Adrenal gland (tissue), 5 donors: Measurements from ENCODE around the gene ANKDD1A.

Experiments used
- POLR2A ChIP-seq, 2 donors: fragments of 450-650 bp; IDR thresholded peaks; one replicate each; pipeline ENCODE4 v1.6.1; 2017; ENCODE audit warnings: antibody characterized with exemption in 2 of 2, mild to moderate bottlenecking in 2 of 2, moderate library complexity in 1 of 2
- TF ChIP-seq, protein P1 (sequence below), 6 experiments: fragments of 450-650 bp in 4 of 6; fragments of 200-600 bp in 2 of 6; sonication (generic) in 1 of 6; IDR thresholded peaks; 1 replicate in 5 of 6; 2 replicates in 1 of 6; pipeline versions ENCODE4 v1.5.1 to v1.8.0; 2016 to 2021; ENCODE audit warnings: antibody characterized with exemption in 6 of 6, mild to moderate bottlenecking in 2 of 6, moderate library complexity in 1 of 6
- donor health status: DM: no; HTN: no; CAD: no.

DNA sequence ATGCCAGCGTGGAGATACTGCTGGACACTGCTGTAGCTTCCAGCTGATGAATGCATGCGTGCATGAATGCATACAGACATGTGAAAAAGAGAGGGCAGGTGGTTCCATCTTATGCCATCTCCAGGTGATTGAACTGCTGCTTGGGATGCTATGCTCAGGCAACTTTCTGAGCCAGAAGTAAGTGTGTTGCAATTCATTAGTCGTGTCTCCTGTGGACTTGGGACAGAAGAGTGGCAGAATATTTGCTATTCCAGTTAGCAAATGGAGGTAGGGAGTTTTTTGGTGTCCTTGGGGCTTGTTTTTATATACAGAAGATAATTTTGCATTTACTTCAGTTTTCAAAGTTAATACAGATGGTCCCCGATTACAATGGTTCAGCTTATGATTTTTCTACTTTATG, 33.3 kb downstream of the ANKDD1A start:
- TF ChIP-seq POLR2A (IDR thresholded peaks at IDR 0.05): no peak
- TF ChIP-seq, protein P1, sequence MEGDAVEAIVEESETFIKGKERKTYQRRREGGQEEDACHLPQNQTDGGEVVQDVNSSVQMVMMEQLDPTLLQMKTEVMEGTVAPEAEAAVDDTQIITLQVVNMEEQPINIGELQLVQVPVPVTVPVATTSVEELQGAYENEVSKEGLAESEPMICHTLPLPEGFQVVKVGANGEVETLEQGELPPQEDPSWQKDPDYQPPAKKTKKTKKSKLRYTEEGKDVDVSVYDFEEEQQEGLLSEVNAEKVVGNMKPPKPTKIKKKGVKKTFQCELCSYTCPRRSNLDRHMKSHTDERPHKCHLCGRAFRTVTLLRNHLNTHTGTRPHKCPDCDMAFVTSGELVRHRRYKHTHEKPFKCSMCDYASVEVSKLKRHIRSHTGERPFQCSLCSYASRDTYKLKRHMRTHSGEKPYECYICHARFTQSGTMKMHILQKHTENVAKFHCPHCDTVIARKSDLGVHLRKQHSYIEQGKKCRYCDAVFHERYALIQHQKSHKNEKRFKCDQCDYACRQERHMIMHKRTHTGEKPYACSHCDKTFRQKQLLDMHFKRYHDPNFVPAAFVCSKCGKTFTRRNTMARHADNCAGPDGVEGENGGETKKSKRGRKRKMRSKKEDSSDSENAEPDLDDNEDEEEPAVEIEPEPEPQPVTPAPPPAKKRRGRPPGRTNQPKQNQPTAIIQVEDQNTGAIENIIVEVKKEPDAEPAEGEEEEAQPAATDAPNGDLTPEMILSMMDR (IDR thresholded peaks at IDR 0.05): no peak
